HFF-Myc (cell line): Measurements from ENCODE around the gene TFPT.
"Not testable (repeated sequence)": the region's sequence is repeated elsewhere in the genome, so short reads cannot be mapped to it uniquely, and the experiment has no call there.

ENCODE experiments used
- DNase-seq: peaks from one replicate; pipeline ENCODE4 v3.0.0-alpha.2; 2011; ENCODE audit warnings: low read depth; ENCODE audit errors: extremely low read depth
- H3K4me3 ChIP-seq: replicated peaks from 2 replicates; pipeline ENCODE4 v1.5.1; 2011; ENCODE audit warnings: low read depth, mild to moderate bottlenecking, control low read depth, low read length
- TF ChIP-seq, protein P1 (sequence below): IDR thresholded peaks from 2 replicates; pipeline ENCODE4 v1.5.1; 2012; ENCODE audit warnings: mild to moderate bottlenecking, low read depth, low read length, control low read depth; ENCODE audit errors: missing control alignments

Gene TFPT

GRCh38 chr19:54096617-54097106 lies 18.8 kb downstream of the TFPT start:
- H3K4me3 ChIP-seq = peak overlapping the region; percentile 28
- DNase-seq = no peak

DNA sequence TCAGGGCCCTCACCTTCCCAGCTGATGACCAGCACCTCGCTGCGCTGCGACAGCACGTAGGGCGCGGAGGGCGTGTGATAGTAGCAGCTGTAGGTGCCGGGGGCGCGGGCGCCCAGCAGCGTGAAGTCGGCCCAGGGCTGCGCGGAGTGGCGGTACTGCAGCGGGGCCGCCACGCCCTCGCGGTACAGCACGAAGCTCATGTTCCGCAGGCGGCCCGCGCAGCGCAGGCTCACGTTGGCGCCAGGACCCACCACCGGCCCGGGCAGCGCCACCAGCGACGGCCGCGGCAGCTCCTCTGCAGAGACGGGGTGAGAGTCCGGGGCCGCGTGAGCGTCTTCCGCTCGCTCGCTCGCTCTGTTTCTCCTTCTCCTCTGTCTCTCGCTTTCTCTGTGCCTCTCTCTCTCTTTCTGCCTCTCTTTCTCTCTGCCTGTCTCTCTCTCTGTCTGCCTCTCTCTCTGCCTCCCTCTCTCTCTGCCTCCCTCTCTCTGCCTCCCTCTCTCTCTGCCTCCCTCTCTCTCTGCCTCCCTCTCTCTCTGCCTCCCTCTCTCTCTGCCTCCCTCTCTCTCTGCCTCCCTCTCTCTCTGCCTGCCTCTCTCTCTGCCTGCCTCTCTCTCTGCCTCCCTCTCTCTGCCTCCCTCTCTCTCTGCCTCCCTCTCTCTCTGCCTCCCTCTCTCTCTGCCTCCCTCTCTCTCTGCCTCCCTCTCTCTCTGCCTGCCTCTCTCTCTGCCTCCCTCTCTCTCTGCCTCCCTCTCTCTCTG lies 19.4 kb downstream of the TFPT start:
- peak overlapping the region; percentile 26 for H3K4me3 ChIP-seq
- DNase-seq = not testable (repeated sequence)

More at GRCh38 chr19:54096617-54097106, 18.8 kb downstream of the TFPT start:
- TF ChIP-seq, protein P1, sequence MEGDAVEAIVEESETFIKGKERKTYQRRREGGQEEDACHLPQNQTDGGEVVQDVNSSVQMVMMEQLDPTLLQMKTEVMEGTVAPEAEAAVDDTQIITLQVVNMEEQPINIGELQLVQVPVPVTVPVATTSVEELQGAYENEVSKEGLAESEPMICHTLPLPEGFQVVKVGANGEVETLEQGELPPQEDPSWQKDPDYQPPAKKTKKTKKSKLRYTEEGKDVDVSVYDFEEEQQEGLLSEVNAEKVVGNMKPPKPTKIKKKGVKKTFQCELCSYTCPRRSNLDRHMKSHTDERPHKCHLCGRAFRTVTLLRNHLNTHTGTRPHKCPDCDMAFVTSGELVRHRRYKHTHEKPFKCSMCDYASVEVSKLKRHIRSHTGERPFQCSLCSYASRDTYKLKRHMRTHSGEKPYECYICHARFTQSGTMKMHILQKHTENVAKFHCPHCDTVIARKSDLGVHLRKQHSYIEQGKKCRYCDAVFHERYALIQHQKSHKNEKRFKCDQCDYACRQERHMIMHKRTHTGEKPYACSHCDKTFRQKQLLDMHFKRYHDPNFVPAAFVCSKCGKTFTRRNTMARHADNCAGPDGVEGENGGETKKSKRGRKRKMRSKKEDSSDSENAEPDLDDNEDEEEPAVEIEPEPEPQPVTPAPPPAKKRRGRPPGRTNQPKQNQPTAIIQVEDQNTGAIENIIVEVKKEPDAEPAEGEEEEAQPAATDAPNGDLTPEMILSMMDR = peak; percentile 46

DNA sequence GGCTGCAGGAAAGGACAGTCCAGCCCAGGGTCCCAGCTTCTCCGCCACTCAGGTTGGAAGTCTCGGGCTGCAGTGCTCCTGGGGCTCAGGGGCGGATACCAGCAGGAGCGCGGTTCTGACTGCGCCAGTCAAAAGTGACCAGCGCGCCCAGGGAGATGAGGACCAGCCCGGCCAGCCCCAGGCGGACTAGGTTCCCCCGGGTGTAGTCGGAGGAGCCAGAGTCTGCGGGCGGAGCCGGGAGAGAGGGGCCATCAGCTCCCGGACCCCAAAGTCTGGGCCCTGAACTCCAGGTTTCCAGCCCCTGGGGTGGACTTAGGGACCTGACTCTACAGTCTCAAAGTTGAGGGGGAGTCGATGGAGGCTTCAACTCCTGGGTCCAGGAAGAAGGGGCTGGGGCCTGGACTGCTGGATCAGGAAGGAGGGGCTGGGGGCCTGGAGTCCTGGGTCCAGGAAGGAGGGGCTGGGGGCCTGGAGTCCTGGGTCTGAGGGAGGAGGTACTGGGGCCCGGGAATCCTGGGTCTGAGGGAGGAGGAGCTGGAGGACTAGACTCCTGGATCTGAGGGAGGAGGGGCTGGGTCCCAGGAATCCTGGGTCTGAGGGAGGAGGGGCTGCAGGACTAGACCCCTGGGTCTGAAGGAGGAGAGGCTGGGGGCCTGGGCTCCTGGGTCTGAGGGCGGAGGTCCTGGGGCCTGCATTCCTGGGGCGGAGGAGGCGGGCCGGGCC lies 20.2 kb downstream of the TFPT start:
- DNase-seq = no peak
- TF ChIP-seq, protein P1 = no peak
- H3K4me3 ChIP-seq = peak overlapping the region; percentile 26

- H3K4me3 ChIP-seq = no peak overlapping the region
- no peak for DNase-seq
Observed at GRCh38 chr19:54094426-54095000, 20.9 kb downstream of the TFPT start.

GRCh38 chr19:54084410-54084809 lies 31.0 kb downstream of the TFPT start:
- TF ChIP-seq, protein P1 = no peak
- no peak overlapping the region for H3K4me3 ChIP-seq
- no peak for DNase-seq

More at GRCh38 chr19:54094426-54095000, 20.9 kb downstream of the TFPT start:
- TF ChIP-seq, protein P1 = no peak

DNA sequence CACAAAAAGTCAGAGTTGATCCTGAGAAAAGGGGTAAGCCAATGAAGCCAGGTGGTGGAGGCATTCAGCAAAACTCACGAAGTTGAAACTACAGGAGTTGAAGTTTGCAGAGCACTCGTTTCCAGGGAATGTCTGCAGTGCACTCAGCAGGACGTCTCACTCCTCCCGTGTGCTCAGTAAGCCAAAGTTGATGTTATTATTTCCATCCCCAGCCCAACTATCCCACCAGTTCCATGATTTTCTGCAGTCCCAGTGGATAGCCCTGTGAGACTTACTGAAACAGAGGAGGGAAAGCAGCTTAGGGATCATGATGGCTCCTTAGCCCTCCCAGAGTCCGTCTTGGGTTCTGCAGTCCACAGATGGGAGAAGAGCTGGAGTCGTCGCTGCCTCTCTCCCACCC lies 34.4 kb downstream of the TFPT start, which contains the start of gene TARM1:
Gene TARM1, minus strand, starts transcription at position 334 of the 400 bp plus-strand sequence. Its CDS starts 25 bp downstream, at position 309.
- TF ChIP-seq, protein P1 = no peak
- no peak within 1 kb of the TSS for H3K4me3 ChIP-seq
- DNase-seq = no peak

DNA sequence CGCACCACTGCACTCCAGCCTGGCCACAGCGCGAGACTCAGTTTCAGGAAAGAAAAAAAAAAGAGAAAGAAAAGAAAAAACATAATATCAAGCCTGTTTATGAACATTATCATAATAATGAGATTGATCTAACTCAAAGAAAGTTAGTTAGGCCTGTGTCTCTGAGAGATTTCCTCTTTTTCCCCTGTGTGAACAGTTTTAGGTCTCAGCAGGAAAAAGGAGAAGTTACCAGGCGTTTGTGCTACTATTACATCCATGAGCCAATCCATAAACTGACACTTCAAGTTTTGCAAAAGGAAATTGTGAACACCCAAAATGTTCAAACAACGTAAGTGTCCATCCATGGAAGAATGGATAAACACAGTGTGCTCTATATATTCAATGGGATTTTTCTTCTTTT lies 38.1 kb downstream of the TFPT start:
- TF ChIP-seq, protein P1 = no peak
- H3K4me3 ChIP-seq = no peak overlapping the region
- no peak for DNase-seq
